CD4-positive, alpha-beta T cell treated with Interferon gamma for 1 hour (primary cell): Measurements from ENCODE around the gene SART1.
A peak's percentile ranks its signal among the peaks of the same experiment; 100 is the strongest.

Experiments
- DNase-seq: peaks from one replicate; pipeline ENCODE4 v3.0.0-alpha.2; 2020

The SART1 gene

DNA sequence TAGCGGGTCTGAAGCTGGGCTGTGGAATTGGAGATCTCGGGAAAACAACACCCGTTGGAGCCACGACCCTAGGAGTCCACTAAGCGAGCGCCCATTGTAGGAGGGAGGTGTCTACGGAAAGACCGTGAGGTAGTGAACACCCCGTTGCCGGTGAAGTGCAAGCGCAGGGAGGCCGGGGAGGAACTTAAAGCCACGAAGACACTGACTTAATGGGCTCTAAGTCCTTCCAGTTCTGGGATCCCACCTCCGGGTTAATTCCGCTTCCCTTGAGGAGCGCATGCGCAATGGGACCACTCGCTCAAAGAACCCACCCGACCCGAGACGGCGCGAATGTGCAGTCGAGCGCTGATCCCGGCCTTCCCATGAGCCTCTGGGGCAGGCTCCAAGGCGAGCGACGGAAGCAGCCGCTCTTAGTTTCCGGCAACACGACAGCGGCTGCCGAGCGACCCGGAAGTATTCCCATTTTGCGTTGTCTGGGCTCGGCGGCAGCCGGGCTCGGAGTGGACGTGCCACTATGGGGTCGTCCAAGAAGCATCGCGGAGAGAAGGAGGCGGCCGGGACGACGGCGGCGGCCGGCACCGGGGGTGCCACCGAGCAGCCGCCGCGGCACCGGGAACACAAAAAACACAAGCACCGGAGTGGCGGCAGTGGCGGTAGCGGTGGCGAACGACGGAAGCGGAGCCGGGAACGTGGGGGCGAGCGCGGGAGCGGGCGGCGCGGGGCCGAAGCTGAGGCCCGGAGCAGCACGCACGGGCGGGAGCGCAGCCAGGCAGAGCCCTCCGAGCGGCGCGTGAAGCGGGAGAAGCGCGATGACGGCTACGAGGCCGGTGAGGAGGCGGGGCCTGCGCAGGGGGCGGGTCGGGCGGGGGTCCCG, at the start of gene SART1:
Gene SART1 (plus strand): TSS at position 468 of the 874 bp plus-strand sequence. CDS start 47 bp downstream, at position 515.
- DNase-seq = peak; percentile 98

DNA sequence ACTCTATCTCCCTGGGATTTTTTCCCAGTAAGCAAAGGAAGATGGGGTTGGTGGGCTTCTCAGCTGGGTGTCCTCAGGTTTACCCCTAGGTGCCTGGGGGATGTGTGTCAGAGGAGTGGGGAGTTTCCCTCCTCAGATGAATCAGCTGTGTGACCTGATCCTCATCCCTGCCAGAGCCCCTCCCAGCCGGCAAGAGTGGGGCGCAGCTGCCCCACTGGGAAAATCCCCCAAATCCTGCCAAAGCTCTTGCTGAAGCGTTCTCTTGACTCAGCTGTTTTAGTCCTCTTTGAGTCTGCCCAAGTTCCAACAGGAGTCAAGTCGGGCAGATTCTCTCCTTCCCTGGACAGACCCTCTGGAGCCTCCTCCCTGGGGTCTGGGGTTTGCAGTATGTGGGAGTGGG, 48.7 kb upstream of the SART1 start:
- DNase-seq = no peak

DNA sequence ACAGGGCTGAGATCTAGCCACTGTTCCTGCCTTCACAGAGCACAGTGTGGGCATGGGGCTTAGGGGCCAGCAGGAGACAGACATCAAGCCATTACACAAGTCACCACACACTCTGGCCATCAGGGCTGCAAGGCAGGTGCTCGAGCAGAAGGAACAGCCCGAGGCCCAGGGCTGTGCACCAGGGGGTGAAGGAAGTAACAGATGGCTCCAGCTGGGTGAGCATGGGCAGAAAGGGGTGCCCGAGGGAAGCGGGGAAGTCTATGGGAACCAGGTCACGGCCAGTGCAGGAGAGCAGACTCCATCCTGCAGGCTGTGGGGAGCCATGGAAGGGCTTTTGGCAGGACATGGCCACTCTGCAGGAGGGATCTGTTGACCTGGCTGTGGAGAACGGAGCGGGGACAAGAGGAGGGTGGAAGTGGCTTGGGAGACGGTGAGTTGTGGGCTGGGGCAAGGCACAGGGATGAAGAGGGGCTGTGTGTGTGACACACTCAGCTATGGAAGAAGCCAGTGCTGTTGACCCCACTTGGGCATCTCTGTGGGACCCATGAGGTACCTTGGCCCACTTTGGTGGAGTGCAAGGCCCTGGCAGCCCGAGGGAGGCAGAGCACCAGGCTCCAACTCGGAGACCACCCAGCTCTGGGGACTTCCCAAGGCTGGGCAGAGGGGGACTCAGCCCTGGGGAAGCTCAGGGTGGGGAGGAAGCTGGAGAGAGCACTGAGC, 46.3 kb upstream of the SART1 start:
- no peak for DNase-seq

- peak; percentile 35 for DNase-seq
Measured at GRCh38 chr11:65915821-65916251, 45.7 kb upstream of the SART1 start.

GRCh38 chr11:65916391-65916790, 45.1 kb upstream of the SART1 start:
- DNase-seq = no peak

DNA sequence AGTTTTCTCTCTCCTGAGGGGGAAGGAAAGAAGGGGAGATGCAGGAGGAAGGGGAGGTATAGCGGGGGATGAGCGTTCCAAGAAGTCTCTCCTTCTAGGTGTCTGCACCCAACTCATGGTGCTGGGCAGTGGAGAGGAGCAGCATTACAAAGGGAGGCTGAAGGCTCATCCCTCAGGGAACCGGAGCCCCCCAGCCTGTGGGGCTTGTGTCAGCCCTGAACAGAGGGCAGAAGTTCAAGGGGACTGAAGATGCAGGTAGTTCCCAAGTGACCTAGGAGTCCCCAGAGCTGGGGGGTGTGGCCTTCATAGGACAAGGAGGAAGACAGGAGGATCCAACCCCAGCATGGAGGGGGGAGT, 44.5 kb upstream of the SART1 start:
- DNase-seq = no peak

- DNase-seq = no peak
Measured at GRCh38 chr11:65917434-65918210, 43.9 kb upstream of the SART1 start.

DNA sequence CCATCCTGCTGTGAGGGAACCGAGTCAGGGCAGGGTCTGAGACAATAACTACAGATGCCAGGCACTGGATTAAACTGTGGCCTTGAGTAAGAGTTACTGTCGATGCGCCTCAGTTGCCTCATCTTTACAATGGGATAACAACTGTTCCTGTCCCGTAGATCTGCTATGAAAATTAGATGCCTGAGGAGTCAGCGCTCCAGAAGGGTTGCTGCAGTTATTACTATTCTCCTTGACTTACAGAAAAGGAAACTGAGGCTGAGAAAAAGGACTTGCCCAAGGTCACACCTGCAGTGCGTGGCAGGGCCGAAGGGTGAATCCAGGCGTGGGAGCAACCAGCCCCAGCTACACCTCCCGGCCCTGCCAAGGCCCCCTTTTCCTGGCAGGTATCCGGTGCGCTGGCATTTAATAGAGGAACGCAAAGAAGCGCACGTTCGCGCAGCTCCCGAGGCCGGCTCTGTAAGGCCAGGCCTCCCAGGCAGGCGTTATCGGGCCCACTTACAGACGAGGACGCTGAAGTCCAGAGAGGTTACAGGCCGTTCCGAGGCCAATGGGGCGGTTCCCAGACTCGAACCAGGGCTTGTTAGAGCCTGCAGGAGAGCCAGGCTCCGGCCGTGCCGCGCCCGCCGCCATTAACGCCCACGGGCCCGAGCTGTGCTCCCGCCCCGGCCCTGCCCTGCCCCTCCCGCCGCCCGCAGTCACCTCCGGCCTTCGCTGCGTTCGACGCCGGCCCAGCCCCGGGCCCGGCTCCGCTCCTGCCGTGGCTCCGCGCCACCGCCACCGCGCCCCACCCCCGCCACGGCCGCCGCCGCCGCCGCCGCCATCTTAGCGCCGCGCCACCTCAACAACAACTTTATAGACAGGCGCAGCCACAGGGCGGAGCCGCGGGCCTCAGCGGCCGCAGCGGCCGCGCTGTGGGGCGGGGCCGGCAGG, 43.1 kb upstream of the SART1 start, which contains the start of gene C11orf68:
Gene C11orf68 (minus strand): TSS at position 852 of the 930 bp plus-strand sequence. CDS start 31 bp downstream, at position 821.
- no peak for DNase-seq

DNA sequence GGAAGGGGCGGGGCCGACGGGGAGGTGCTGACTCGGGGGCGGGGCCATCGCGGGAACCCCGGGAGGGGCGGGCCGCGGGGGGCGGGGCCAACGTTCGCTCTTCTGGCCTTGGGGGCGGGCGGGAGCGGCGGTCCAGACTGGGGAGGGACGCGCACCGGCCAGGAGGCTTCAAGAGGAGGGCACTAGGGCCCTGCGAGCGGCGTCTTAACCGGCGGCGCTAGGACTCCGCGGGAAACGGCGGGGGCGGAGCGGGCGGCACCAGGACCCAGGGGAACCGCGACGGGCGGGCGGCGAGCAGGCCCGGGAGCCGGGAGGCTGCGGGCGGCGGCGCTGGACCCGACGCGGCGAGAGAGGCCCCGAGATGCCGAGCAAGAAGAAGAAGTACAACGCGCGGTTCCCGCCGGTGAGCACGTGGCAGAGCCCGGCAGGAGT, 42.4 kb upstream of the SART1 start, which contains the start of gene DRAP1:
Gene DRAP1 (plus strand): TSS at position 286 of the 432 bp plus-strand sequence. CDS start 76 bp downstream, at position 362.
- peak; percentile 99 for DNase-seq

DNA sequence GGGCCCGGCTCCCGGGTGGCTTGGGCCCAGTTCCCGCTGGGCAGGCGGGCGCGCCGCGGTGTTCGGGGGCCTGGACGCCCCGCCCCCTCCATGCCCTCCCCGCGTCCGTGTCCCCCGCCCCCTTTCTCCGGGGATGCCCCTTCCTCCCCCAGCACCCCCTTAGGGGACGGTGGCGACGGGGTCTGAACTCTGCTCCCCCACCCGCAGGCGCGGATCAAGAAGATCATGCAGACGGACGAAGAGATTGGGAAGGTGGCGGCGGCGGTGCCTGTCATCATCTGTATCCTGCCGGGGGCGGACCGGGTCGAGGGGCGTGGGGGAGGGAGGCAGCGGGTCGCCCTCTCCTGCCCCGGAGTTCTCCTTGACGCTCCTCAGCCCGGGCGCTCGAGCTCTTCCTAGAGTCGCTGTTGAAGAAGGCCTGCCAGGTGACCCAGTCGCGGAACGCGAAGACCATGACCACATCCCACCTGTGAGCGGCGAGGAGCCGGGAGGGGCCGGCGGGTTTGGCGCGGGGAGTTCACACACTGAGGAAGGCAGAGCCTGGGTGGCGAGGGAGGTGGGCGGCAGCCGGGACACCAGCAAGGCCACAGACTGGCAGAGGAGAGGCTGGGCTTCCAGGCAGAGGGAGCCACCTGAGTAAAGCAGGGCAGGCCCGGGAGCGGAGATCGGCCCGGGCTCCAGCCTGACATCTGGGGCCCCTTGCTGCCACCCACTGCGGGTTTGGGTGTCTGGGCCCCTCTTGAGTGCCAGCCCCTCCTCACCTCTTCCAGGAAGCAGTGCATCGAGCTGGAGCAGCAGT, 41.8 kb upstream of the SART1 start:
- no peak for DNase-seq

GRCh38 chr11:65920372-65920802, 41.1 kb upstream of the SART1 start:
- DNase-seq = no peak

DNA sequence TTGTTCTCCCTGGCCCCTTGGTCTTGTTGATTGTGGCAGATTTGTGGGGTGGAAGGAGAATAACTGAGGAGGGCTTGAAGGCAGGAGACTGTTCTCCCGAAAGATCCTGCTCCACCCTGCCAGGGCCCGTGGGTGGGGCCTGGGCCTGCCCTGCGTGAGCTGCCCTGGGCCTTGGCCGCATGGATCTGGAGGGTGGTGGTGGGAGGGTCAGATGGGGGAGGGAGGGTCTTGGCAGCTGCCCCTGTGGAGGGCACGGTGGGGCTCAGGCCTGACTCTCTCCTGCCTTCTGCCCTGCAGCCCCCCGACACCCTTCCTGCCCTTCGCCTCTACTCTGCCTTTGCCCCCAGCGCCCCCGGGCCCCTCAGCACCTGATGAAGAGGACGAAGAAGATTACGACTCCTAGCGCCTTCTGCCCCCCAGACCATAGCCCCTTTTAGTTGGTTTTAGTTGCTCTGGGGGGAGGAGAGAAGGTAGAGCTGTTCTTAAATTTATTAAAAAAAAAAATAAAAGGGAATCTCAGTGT, 40.4 kb upstream of the SART1 start:
- DNase-seq = no peak

GRCh38 chr11:65921876-65922275, 39.7 kb upstream of the SART1 start:
- DNase-seq = no peak

DNA sequence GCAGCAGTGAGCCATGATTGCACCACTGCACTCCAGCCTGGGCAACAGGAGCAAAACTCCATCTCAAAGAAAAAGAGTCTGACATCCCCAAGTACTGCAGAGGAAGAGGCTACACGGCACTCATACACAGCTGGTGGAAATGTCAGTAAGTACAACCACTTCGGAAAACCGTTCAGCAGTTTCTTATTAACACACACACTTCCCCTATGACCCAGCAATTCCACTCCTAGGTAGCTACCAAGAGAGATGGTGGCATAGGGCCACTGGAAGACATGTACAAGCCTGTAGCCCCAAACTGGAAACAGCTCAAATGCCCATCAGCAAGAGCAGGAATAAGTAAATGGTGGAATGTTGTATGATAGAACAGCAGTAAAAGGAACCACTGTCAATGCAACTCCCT, 39.0 kb upstream of the SART1 start:
- DNase-seq = no peak

GRCh38 chr11:65925397-65925796, 36.1 kb upstream of the SART1 start:
- no peak for DNase-seq

DNA sequence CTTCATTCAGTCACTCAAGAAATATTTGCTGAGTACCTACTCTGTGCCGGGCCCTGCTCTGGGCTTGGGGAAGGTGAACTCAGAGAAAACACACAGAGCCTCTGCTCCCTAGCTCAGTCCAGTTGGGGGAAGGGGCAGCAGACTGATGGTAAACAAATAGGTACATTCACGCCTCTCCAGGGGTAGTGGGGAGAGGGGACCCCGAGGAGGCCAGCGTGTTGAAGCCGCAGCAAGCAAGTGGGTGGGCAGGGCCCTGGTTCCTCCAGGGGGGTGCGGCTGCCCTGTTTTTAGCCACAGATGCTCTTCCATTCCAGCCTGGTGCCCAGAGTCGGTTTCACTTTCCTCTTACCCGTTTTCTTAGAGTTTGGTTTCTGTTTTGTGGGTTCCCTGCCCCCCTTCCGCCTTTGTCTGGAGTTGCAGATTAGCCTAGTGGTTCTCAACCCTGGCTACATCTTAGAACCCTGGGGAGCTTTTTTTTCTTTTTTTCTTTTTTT, 33.6 kb upstream of the SART1 start:
- DNase-seq = peak; percentile 77

- no peak for DNase-seq
Measured at GRCh38 chr11:65928667-65929066, 32.9 kb upstream of the SART1 start.

- no peak for DNase-seq
Measured at GRCh38 chr11:65931773-65932557, 29.6 kb upstream of the SART1 start.

- DNase-seq = no peak
Measured at GRCh38 chr11:65932558-65932919, 29.0 kb upstream of the SART1 start.

GRCh38 chr11:65934014-65934413, 27.5 kb upstream of the SART1 start:
- no peak for DNase-seq
